OCI-LY7 (cell line): ENCODE measurements around the gene AMBP. TPM values are rescaled to one million over a fixed set of nuclear protein-coding genes. Genes with fewer than 3 reads are reported as not detected.

ENCODE experiments used
- BruUV-seq: library from RNA; stranded (reverse); fragments of 400-500 nt; replicated peaks from 2 replicates; lab custom pipeline; 2021; lab: Mats Ljungman, UMichigan
- CTCF ChIA-PET: fragments of 300-600 bp; sonication (Branson Sonifier 250); formaldehyde crosslinking; loops from one replicate; lab custom pipeline; 2022; ENCODE audit warnings: antibody characterized with exemption; ENCODE audit not compliant: unreplicated experiment; lab: Charles Lee
- POLR2A ChIA-PET: fragments of 300-600 bp; sonication (Branson Sonifier 250); formaldehyde crosslinking; loops from one replicate; lab custom pipeline; 2022; ENCODE audit warnings: antibody characterized with exemption; lab: Charles Lee
- DNase-seq: peaks from one replicate; pipeline ENCODE4 v3.0.0-alpha.2; 2015; ENCODE audit warnings: low spot score
- H2AFZ ChIP-seq: fragments of 200-600 bp; sonication (generic), shearing (Covaris generic); 2 replicates; pipeline ENCODE4 v1.6.1; 2014; ENCODE audit warnings: mild to moderate bottlenecking, antibody characterized with exemption, low read length, moderate library complexity
- H3K27ac ChIP-seq: fragments of 200-600 bp; sonication (generic); 2 replicates; pipeline ENCODE4 v1.5.1; 2014; ENCODE audit warnings: mixed run types, low read depth, mild to moderate bottlenecking, moderate library complexity, low read length, inconsistent platforms; ENCODE audit not compliant: poor library complexity, severe bottlenecking
- H3K36me3 ChIP-seq: fragments of 200-600 bp; sonication (generic); 2 replicates; pipeline ENCODE4 v1.6.1; 2014; ENCODE audit warnings: mild to moderate bottlenecking, antibody characterized with exemption, low read length, moderate library complexity, mixed read lengths; ENCODE audit not compliant: insufficient read depth
- H3K4me1 ChIP-seq: fragments of 200-600 bp; sonication (generic); 2 replicates; pipeline ENCODE4 v1.5.1; 2014; ENCODE audit warnings: mild to moderate bottlenecking, low read length; ENCODE audit not compliant: insufficient read depth, poor library complexity, severe bottlenecking
- H3K4me2 ChIP-seq: fragments of 200-600 bp; sonication (generic); 2 replicates; pipeline ENCODE4 v1.6.1; 2014; ENCODE audit warnings: mild to moderate bottlenecking, low read length
- H3K4me3 ChIP-seq: fragments of 200-600 bp; sonication (generic); 2 replicates; pipeline ENCODE4 v1.5.1; 2014; ENCODE audit warnings: mild to moderate bottlenecking, low read depth, low read length; ENCODE audit not compliant: poor library complexity, severe bottlenecking
- H3K79me2 ChIP-seq: fragments of 200-600 bp; sonication (generic); 2 replicates; pipeline ENCODE4 v1.6.1; 2016; ENCODE audit warnings: low read depth, mild to moderate bottlenecking, low read length, moderate library complexity, mixed read lengths; ENCODE audit not compliant: insufficient read depth
- H3K9me2 ChIP-seq: fragments of 200-600 bp; sonication (generic); 2 replicates; pipeline ENCODE4 v1.6.1; 2016; ENCODE audit warnings: mild to moderate bottlenecking, low read length, mixed read lengths; ENCODE audit not compliant: insufficient read depth
- H3K9me3 ChIP-seq: fragments of 200-600 bp; sonication (generic); 2 replicates; pipeline ENCODE4 v1.6.1; 2014; ENCODE audit warnings: mild to moderate bottlenecking, mixed run types, low read length, mixed read lengths
- H4K20me1 ChIP-seq: fragments of 200-600 bp; sonication (generic); 2 replicates; pipeline ENCODE4 v1.6.1; 2014; ENCODE audit warnings: mild to moderate bottlenecking, antibody characterized with exemption, low read length, moderate library complexity, mixed read lengths; ENCODE audit not compliant: insufficient read depth
- EZH2phosphoT487 ChIP-seq: fragments of 200-600 bp; sonication (generic); IDR thresholded peaks from 2 replicates; pipeline ENCODE4 v1.6.1; 2018; ENCODE audit warnings: low read depth, borderline replicate concordance, mild to moderate bottlenecking, mixed run types, antibody characterized with exemption, low read length, moderate library complexity, mixed read lengths
- intact Hi-C: fragments of 100-400 bp; cut with micrococcal nuclease; formaldehyde crosslinking; loops from one replicate; pipeline ENCODE4 v1.10.0; 2022; ENCODE audit not compliant: unreplicated experiment
- total RNA-seq, 2 experiments: library from RNA; depleted of rRNA in 1 of 2; stranded (reverse); fragments of >200 nt in 1 of 2; shearing (Covaris generic) in 1 of 2; gene quantifications; 2 replicates each; pipeline ENCODE4 v1.2.3, GENCODE V29; 2014 to 2022
- TF ChIP-seq, protein P1 (sequence below): fragments of 200-600 bp; sonication (generic); conservative IDR thresholded peaks from 2 replicates; pipeline ENCODE4 v1.5.1; 2014; ENCODE audit warnings: mild to moderate bottlenecking, antibody characterized with exemption, low read length, moderate library complexity, mixed read lengths

The AMBP gene
- total RNA-seq, 2 experiments from 2014 or later: not detected

DNA sequence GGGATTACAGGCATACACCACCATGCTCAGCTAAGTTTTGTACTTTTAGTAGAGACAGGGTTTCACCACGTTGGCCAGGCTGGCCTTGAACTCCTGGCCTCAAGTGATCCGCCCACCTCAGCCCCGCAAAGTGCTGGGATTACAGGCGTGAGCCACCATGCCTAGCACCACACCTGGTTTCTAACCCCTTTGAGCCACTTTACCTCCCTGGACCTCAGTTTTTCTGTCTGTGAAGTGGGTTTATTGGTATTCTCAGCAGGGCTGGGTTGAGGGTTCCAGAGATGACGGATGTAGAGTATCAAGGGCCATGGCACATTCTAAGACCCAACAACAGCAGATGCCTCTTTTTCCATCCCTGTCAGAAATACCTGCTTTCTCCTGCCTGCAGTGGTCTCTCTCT, 38.6 kb downstream of the AMBP start:
- H3K36me3 ChIP-seq: no peaks in the 10 kb centered on the region
- CTCF ChIA-PET: no interaction called here
- no peak overlapping the region for H3K27ac ChIP-seq
- H3K79me2 ChIP-seq: no peaks in the 10 kb centered on the region
- H3K4me2 ChIP-seq: no peak overlapping the region
- no TSS peak for BruUV-seq
- no peaks in the 10 kb centered on the region for H3K9me2 ChIP-seq
- no peak for DNase-seq
- POLR2A ChIA-PET: no interaction called here
- no peaks in the 10 kb centered on the region for H3K9me3 ChIP-seq
- no peaks in the 10 kb centered on the region for H3K4me1 ChIP-seq
- H2AFZ ChIP-seq: no peak overlapping the region
- TF ChIP-seq EZH2phosphoT487: no peak
- TF ChIP-seq, protein P1, sequence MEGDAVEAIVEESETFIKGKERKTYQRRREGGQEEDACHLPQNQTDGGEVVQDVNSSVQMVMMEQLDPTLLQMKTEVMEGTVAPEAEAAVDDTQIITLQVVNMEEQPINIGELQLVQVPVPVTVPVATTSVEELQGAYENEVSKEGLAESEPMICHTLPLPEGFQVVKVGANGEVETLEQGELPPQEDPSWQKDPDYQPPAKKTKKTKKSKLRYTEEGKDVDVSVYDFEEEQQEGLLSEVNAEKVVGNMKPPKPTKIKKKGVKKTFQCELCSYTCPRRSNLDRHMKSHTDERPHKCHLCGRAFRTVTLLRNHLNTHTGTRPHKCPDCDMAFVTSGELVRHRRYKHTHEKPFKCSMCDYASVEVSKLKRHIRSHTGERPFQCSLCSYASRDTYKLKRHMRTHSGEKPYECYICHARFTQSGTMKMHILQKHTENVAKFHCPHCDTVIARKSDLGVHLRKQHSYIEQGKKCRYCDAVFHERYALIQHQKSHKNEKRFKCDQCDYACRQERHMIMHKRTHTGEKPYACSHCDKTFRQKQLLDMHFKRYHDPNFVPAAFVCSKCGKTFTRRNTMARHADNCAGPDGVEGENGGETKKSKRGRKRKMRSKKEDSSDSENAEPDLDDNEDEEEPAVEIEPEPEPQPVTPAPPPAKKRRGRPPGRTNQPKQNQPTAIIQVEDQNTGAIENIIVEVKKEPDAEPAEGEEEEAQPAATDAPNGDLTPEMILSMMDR: no peak
- no peak overlapping the region for H3K4me3 ChIP-seq
- intact Hi-C loops: no loop called here
- no peaks in the 10 kb centered on the region for H4K20me1 ChIP-seq

DNA sequence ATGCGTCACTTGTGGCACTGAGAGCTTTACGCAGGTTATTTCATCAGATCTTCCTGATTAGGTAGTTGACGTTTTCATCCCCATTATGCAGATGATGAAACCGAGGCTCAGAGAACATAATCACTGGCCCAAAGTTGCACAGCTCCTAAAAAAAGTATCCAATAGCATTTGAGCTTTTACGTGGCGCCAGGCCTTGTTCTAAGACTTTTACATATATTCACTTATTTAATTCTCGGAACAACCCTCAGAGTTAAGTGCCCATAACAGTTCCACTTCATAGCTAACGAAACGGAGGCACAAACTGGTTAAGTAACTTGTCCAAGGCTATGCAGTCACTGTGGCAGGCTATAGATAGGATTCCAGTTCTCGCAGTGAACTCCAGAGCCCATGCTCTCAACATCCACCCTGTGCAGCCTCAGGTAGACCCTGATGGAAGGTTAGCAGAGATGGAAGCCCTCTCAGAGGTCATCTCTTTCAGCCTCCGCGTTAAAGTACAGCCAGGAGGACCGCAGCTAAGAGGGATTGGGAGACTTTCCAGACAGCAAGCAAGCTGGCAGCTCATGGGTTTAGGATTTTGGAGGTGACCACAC, 39.3 kb downstream of the AMBP start:
- POLR2A ChIA-PET: no interaction called here
- DNase-seq: no peak
- H3K4me3 ChIP-seq: no peak overlapping the region
- no peak overlapping the region for H3K4me2 ChIP-seq
- CTCF ChIA-PET: no interaction called here
- no peaks in the 10 kb centered on the region for H3K4me1 ChIP-seq
- no peaks in the 10 kb centered on the region for H3K36me3 ChIP-seq
- no peak overlapping the region for H3K27ac ChIP-seq
- no peak overlapping the region for H2AFZ ChIP-seq
- BruUV-seq: no TSS peak
- no peak for TF ChIP-seq EZH2phosphoT487
- TF ChIP-seq, protein P1: no peak
- H4K20me1 ChIP-seq: no peaks in the 10 kb centered on the region
- intact Hi-C loops: no loop called here
- H3K79me2 ChIP-seq: no peaks in the 10 kb centered on the region
- H3K9me2 ChIP-seq: no peaks in the 10 kb centered on the region
- H3K9me3 ChIP-seq: no peaks in the 10 kb centered on the region

DNA sequence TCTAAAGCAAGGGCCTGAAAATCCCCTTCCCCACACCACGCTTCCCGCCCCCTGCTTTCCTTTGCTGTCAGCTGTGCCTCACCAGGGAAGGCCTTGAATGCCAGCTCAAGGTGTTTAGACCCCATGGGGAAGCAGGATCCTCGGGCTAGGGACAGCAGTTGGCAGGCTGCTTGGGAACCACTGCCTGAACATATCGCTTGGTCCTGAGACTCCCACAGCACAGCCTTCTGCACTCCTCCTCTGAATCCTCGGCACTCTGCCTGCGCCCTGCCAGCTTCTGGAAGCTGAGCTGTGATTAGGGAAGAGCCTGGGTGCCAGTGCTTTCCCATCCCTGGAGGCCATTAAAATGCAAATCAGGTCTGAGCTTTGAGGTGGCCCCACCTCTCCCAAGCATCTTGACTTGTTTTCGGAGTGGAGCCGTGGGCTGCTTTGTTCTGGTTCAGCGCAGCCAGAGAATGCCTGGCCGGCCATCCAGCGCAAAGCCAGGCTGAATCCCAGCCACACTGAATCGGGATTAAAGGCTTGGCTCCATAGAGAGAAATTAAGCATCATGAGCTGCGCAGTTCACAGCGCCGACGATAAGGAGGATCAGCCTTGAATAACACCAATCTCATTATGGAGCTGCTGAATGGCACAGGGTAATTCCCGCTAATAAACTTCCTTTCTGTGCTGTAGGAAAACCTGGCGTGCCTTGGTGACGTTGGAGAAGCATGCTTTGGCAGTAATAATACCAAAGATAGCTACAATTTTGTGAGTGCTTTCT, 40.0 kb downstream of the AMBP start:
- no peaks in the 10 kb centered on the region for H4K20me1 ChIP-seq
- H3K4me2 ChIP-seq: no peak overlapping the region
- DNase-seq: no peak
- H3K9me3 ChIP-seq: no peaks in the 10 kb centered on the region
- TF ChIP-seq, protein P1: no peak
- no peak for TF ChIP-seq EZH2phosphoT487
- no peak overlapping the region for H3K4me3 ChIP-seq
- ChIA-PET CTCF (no interaction called here), POLR2A (no interaction called here)
- no peak overlapping the region for H3K27ac ChIP-seq
- H3K9me2 ChIP-seq: no peaks in the 10 kb centered on the region
- H3K4me1 ChIP-seq: no peaks in the 10 kb centered on the region
- intact Hi-C loops: no loop called here
- no peaks in the 10 kb centered on the region for H3K79me2 ChIP-seq
- BruUV-seq: no TSS peak
- no peak overlapping the region for H2AFZ ChIP-seq
- no peaks in the 10 kb centered on the region for H3K36me3 ChIP-seq
